ENCODE data around the gene ITLN2. TPM values are rescaled to one million over a fixed set of nuclear protein-coding genes. Genes with fewer than 3 reads are reported as not detected.

Gene ITLN2
- total RNA-seq, 1 donor from 2014 or later = not detected

DNA sequence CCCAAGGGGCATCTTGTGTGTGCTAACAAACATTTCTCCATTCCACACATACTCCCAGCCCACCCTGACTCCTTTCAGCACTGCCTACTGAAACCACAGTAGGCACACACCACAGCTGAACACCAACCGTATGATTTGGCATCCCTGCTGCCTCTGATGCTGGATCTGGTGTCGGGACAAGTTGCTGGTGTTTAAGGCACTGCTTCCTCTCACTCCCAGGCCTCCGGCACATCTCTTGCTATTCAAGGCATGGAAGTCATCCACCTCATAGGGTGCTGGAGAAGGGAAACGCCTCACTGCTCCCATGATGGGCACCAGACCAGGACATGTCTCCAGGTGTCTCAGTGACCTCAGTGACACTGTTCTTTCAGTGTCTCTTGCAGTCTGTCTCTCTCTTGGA is 2.4 kb upstream of the ITLN2 start:
- ATAC-seq (ENCODE audit: low read depth) (no peak), DNase-seq (no peak)
- POLR2A ChIA-PET = no interaction called here
- H3K27me3 Mint-ChIP-seq = no peaks in the 10 kb centered on the region
- no peak overlapping the region for H3K27ac Mint-ChIP-seq
- H3K4me3 Mint-ChIP-seq = no peak overlapping the region
- intact Hi-C loops (cut with micrococcal nuclease) = no loop called here
- no peaks in the 10 kb centered on the region for H3K9me3 Mint-ChIP-seq
- TF ChIP-seq, protein P1, sequence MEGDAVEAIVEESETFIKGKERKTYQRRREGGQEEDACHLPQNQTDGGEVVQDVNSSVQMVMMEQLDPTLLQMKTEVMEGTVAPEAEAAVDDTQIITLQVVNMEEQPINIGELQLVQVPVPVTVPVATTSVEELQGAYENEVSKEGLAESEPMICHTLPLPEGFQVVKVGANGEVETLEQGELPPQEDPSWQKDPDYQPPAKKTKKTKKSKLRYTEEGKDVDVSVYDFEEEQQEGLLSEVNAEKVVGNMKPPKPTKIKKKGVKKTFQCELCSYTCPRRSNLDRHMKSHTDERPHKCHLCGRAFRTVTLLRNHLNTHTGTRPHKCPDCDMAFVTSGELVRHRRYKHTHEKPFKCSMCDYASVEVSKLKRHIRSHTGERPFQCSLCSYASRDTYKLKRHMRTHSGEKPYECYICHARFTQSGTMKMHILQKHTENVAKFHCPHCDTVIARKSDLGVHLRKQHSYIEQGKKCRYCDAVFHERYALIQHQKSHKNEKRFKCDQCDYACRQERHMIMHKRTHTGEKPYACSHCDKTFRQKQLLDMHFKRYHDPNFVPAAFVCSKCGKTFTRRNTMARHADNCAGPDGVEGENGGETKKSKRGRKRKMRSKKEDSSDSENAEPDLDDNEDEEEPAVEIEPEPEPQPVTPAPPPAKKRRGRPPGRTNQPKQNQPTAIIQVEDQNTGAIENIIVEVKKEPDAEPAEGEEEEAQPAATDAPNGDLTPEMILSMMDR (IDR thresholded peaks at IDR 0.05) = no peak
- CTCF ChIA-PET = interaction anchor here (7.7 kb wide), 1 partner anchor 122 kb away, joined by 111 read pairs; no protein-coding TSS in a partner anchor
- H3K4me1 Mint-ChIP-seq = peaks cover 4% of the 10 kb centered on the region
- H3K36me3 Mint-ChIP-seq (ENCODE audit: low read depth) = no peaks in the 10 kb centered on the region

DNA sequence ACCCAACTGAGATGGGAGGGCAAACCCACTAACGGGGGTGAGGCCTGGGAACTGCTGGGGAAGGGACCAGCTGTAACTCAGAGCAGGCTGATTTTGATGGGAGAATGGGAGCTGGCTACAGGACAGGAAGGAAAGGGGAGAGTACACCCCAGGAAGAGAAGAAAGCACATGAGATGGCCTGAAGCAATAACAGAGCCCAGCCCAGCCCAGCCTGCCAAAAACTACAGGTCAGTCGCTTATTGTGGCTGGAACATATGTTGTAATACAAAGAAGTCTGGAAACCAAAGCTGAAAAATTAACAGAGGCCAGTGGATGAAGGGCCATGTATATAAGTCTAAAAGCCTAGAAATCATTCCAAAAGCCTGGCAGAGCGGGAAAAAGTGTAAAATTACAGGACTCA is 1.6 kb downstream of the ITLN2 start:
- TF ChIP-seq, protein P1 (IDR thresholded peaks at IDR 0.05) = no peak
- H3K4me1 Mint-ChIP-seq = peaks cover 7% of the 10 kb centered on the region
- H3K27ac Mint-ChIP-seq = no peak overlapping the region
- H3K27me3 Mint-ChIP-seq = no peaks in the 10 kb centered on the region
- ChIA-PET POLR2A (interaction anchor here (1.3 kb wide), 1 partner anchor 115 kb away, joined by 4 read pairs; no protein-coding TSS in a partner anchor), CTCF (interaction anchor here (1.2 to 7.7 kb wide), 15 partner anchors 12 to 277 kb away, joined by 3 to 146 read pairs (median 12); no protein-coding TSS in a partner anchor)
- H3K4me3 Mint-ChIP-seq = no peak overlapping the region
- no peaks in the 10 kb centered on the region for H3K9me3 Mint-ChIP-seq
- ATAC-seq (ENCODE audit: low read depth) (no peak), DNase-seq (no peak)
- intact Hi-C loops (cut with micrococcal nuclease) = no loop called here
- no peaks in the 10 kb centered on the region for H3K36me3 Mint-ChIP-seq (ENCODE audit: low read depth)

DNA sequence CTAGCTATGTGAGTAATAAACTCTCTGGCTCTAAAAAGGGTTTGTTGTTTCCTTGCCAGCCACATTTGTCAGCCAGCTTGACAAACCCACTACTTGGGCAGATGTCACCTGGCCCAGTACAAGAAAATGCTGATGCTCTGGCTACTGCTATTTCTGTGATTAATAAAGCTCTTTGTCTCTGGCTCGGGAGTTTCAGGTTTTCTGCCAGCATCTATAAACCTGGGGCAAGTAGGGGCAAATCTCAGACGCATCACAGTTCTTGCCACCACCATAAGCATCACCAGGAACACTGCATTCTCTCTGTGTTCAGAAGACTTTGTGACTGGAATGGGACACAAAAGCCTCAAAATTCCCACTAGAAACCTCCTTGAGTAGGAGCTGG is 2.5 kb downstream of the ITLN2 start:
- no peak for ATAC-seq (ENCODE audit: low read depth)
- Mint-ChIP-seq H3K27me3 (no peaks in the 10 kb centered on the region), H3K4me3 (no peak overlapping the region), H3K27ac (no peak overlapping the region), H3K4me1 (peaks cover 7% of the 10 kb centered on the region), H3K9me3 (no peaks in the 10 kb centered on the region), H3K36me3 (ENCODE audit: low read depth) (no peaks in the 10 kb centered on the region)
- DNase-seq = no peak
- TF ChIP-seq, protein P1 (IDR thresholded peaks at IDR 0.05) = no peak
- ChIA-PET POLR2A (interaction anchor here (0.7 to 1.4 kb wide), 5 partner anchors 114 to 237 kb away, joined by 3 to 6 read pairs (median 3); no protein-coding TSS in a partner anchor), CTCF (interaction anchor here (0.6 to 7.7 kb wide), 37 partner anchors 11 to 525 kb away, joined by 3 to 146 read pairs (median 5); partner anchors contain the start of genes CD48 and TSTD1)
- intact Hi-C loops (cut with micrococcal nuclease) = no loop called here

DNA sequence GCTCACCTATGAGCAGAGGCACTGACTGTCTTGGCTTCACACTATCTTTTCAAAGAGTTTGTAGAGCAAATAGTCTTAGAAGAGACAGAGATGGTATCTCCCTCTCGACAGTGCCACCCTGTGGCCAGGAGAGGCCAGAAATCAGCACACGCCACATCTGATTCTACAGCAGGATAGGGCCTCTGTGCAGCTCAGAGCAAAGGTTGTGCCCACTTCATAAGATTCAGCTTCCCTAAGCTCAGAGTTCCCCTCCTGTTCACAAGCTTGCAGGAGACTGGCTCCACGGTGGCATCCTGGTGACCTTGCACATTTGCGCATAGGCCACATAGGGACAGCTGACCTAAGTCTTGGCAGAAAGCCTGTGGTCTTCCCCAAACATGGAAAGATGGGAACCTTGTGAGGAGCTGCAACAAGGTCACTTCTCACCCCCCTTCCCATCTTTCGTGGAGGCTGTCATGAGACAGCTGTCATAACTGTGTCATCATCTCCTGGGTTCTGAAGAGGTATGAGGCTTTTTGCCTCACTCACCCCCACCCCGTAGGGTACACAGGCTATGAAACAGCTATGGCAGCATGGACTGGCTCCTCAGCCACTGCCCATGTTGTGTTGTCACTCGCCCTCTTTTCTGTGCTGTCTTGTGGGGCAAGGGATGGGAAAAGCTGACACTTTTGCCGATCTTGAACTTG is 3.0 kb downstream of the ITLN2 start:
- intact Hi-C loops (cut with micrococcal nuclease) = loop anchor here (1.0 kb wide), 4 partner anchors 114 to 270 kb away; no protein-coding TSS in a partner anchor
- DNase-seq (peak; percentile 46), ATAC-seq (ENCODE audit: low read depth) (peak; percentile 89)
- H3K27ac Mint-ChIP-seq = no peak overlapping the region
- peaks cover 7% of the 10 kb centered on the region for H3K4me1 Mint-ChIP-seq
- TF ChIP-seq, protein P1 (IDR thresholded peaks at IDR 0.05) = no peak
- ChIA-PET CTCF (interaction anchor here (0.6 to 7.7 kb wide), 38 partner anchors 8 to 525 kb away, joined by 3 to 146 read pairs (median 4); partner anchors contain the start of genes CD48 and TSTD1), POLR2A (interaction anchor here (0.7 to 1.4 kb wide), 6 partner anchors 114 to 236 kb away, joined by 3 to 6 read pairs (median 3); no protein-coding TSS in a partner anchor)
- no peaks in the 10 kb centered on the region for H3K9me3 Mint-ChIP-seq
- H3K27me3 Mint-ChIP-seq = no peaks in the 10 kb centered on the region
- no peak overlapping the region for H3K4me3 Mint-ChIP-seq
- no peaks in the 10 kb centered on the region for H3K36me3 Mint-ChIP-seq (ENCODE audit: low read depth)

DNA sequence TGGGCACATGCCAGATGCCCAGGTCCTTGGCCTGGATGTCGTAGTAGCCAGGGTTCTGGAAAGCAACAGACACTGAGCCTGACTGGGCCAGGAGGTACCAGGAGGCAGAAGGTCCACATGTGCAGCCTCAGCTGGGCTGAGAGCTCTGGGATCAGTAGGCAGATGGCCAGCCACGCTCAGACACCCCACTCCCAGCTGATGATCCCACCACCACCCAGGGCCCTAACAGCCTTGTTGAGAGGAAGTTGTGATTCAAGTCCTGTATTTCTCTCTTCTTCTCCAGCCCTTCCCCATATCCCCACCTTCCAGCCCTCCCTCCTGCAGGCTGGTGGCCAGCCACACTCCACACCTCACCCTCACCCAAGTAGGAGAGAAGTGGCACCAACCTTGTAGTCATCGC is 4.0 kb downstream of the ITLN2 start:
- ATAC-seq (ENCODE audit: low read depth) (no peak), DNase-seq (no peak)
- H3K9me3 Mint-ChIP-seq = no peaks in the 10 kb centered on the region
- ChIA-PET POLR2A (interaction anchor here (1.3 to 1.4 kb wide), 3 partner anchors 113 to 224 kb away, joined by 3 to 6 read pairs (median 4); no protein-coding TSS in a partner anchor), CTCF (interaction anchor here (1.3 to 7.7 kb wide), 15 partner anchors 9 to 275 kb away, joined by 3 to 146 read pairs (median 12); partner anchors contain the start of gene TSTD1)
- peaks cover 7% of the 10 kb centered on the region for H3K4me1 Mint-ChIP-seq
- TF ChIP-seq, protein P1 (IDR thresholded peaks at IDR 0.05) = no peak
- H3K4me3 Mint-ChIP-seq = no peak overlapping the region
- no peaks in the 10 kb centered on the region for H3K36me3 Mint-ChIP-seq (ENCODE audit: low read depth)
- H3K27me3 Mint-ChIP-seq = no peaks in the 10 kb centered on the region
- no peak overlapping the region for H3K27ac Mint-ChIP-seq
- intact Hi-C loops (cut with micrococcal nuclease) = loop anchor here (1.0 kb wide), 4 partner anchors 113 to 269 kb away; no protein-coding TSS in a partner anchor

All from activated B cell treated with CpG ODN at 0.5 μM for 24 hours (primary cell).